Measurements from ENCODE around the gene PLA2G6. TPM values are rescaled to one million over a fixed set of nuclear protein-coding genes. Genes with fewer than 3 reads are reported as not detected.

The PLA2G6 gene
- total RNA-seq, 1 experiment from 2014 or later: 39.8 TPM

- DNase-seq: no peak
- H3K27me3 ChIP-seq (ENCODE audit: insufficient read depth, low read depth): no peaks in the 10 kb centered on the region
- ChIA-PET CTCF (interaction anchor here (0.6 kb wide), 1 partner anchor 68 kb away, joined by 3 read pairs; no protein-coding TSS in a partner anchor), POLR2A (ENCODE audit: unreplicated experiment) (interaction anchor here (1.4 kb wide), 1 partner anchor 9 kb away, joined by 3 read pairs; no protein-coding TSS in a partner anchor)
- H2AFZ ChIP-seq: no peak overlapping the region
- no peaks in the 10 kb centered on the region for H3K79me2 ChIP-seq (ENCODE audit: low read depth)
- H4K20me1 ChIP-seq (ENCODE audit: insufficient read depth): no peaks in the 10 kb centered on the region
- BruUV-seq (replicated peaks): no TSS peak
- no peak overlapping the region for H3K4me2 ChIP-seq
- TF ChIP-seq EZH2 (IDR thresholded peaks at IDR 0.05; ENCODE audit: low read depth): no peak
- TF ChIP-seq, protein P1, sequence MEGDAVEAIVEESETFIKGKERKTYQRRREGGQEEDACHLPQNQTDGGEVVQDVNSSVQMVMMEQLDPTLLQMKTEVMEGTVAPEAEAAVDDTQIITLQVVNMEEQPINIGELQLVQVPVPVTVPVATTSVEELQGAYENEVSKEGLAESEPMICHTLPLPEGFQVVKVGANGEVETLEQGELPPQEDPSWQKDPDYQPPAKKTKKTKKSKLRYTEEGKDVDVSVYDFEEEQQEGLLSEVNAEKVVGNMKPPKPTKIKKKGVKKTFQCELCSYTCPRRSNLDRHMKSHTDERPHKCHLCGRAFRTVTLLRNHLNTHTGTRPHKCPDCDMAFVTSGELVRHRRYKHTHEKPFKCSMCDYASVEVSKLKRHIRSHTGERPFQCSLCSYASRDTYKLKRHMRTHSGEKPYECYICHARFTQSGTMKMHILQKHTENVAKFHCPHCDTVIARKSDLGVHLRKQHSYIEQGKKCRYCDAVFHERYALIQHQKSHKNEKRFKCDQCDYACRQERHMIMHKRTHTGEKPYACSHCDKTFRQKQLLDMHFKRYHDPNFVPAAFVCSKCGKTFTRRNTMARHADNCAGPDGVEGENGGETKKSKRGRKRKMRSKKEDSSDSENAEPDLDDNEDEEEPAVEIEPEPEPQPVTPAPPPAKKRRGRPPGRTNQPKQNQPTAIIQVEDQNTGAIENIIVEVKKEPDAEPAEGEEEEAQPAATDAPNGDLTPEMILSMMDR (conservative IDR thresholded peaks at IDR 0.05): no peak
- H3K36me3 ChIP-seq (ENCODE audit: low read depth): no peaks in the 10 kb centered on the region
- intact Hi-C loops (cut with micrococcal nuclease; ENCODE audit: unreplicated experiment): no loop called here
- H3K4me3 ChIP-seq: no peak overlapping the region
- H3K9me2 ChIP-seq (ENCODE audit: insufficient read depth): no peaks in the 10 kb centered on the region
- peak overlapping the region; percentile 79; the same call in 1 of the 2 replicates for H3K27ac ChIP-seq
- H3K4me1 ChIP-seq (replicated peaks; ENCODE audit: insufficient read depth): peaks cover 20% of the 10 kb centered on the region
- peaks cover 29% of the 10 kb centered on the region for H3F3A ChIP-seq (ENCODE audit: insufficient read depth, low read depth)
- no peaks in the 10 kb centered on the region for H3K9me3 ChIP-seq (ENCODE audit: insufficient read depth, low read depth)
Observed at GRCh38 chr22:38136607-38137006, 45.0 kb downstream of the PLA2G6 start.

- H3K27me3 ChIP-seq (ENCODE audit: insufficient read depth, low read depth): no peaks in the 10 kb centered on the region
- no peaks in the 10 kb centered on the region for H3K79me2 ChIP-seq (ENCODE audit: low read depth)
- ChIA-PET POLR2A (ENCODE audit: unreplicated experiment) (no interaction called here), CTCF (interaction anchor here (0.6 to 1.1 kb wide), 4 partner anchors 10 to 1750 kb away, joined by 3 to 4 read pairs (median 3); no protein-coding TSS in a partner anchor)
- intact Hi-C loops (cut with micrococcal nuclease; ENCODE audit: unreplicated experiment): no loop called here
- peak overlapping the region; percentile 79 for H3K27ac ChIP-seq
- TSS peak; percentile 13 for BruUV-seq (replicated peaks)
- no peaks in the 10 kb centered on the region for H3K9me2 ChIP-seq (ENCODE audit: insufficient read depth)
- H3F3A ChIP-seq (ENCODE audit: insufficient read depth, low read depth): peaks cover 29% of the 10 kb centered on the region
- H3K9me3 ChIP-seq (ENCODE audit: insufficient read depth, low read depth): no peaks in the 10 kb centered on the region
- peaks cover 20% of the 10 kb centered on the region for H3K4me1 ChIP-seq (replicated peaks; ENCODE audit: insufficient read depth)
- no peak overlapping the region for H3K4me3 ChIP-seq
- H2AFZ ChIP-seq: no peak overlapping the region
- peak overlapping the region; percentile 49 for H3K4me2 ChIP-seq
- no peaks in the 10 kb centered on the region for H4K20me1 ChIP-seq (ENCODE audit: insufficient read depth)
- TF ChIP-seq, protein P1 (conservative IDR thresholded peaks at IDR 0.05): no peak
- TF ChIP-seq EZH2 (IDR thresholded peaks at IDR 0.05; ENCODE audit: low read depth): no peak
- DNase-seq: peak; percentile 77 to 96
- no peaks in the 10 kb centered on the region for H3K36me3 ChIP-seq (ENCODE audit: low read depth)
Observed at GRCh38 chr22:38135133-38135706, 46.4 kb downstream of the PLA2G6 start.

- intact Hi-C loops (cut with micrococcal nuclease; ENCODE audit: unreplicated experiment): no loop called here
Observed at GRCh38 chr22:38133331-38133730, 48.3 kb downstream of the PLA2G6 start.

More at GRCh38 chr22:38133331-38133730, 48.3 kb downstream of the PLA2G6 start:
- Histone ChIP-seq H3K9me3 (ENCODE audit: insufficient read depth, low read depth) (no peaks in the 10 kb centered on the region), H3K36me3 (ENCODE audit: low read depth) (no peaks in the 10 kb centered on the region), H3K4me2 (no peak overlapping the region), H3K27ac (no peak overlapping the region), H3F3A (ENCODE audit: insufficient read depth, low read depth) (peaks cover 29% of the 10 kb centered on the region), H3K27me3 (ENCODE audit: insufficient read depth, low read depth) (no peaks in the 10 kb centered on the region), H3K4me1 (replicated peaks; ENCODE audit: insufficient read depth) (peaks cover 20% of the 10 kb centered on the region), H3K9me2 (ENCODE audit: insufficient read depth) (no peaks in the 10 kb centered on the region), H4K20me1 (ENCODE audit: insufficient read depth) (no peaks in the 10 kb centered on the region), H2AFZ (no peak overlapping the region), H3K4me3 (no peak overlapping the region), H3K79me2 (ENCODE audit: low read depth) (no peaks in the 10 kb centered on the region)
- CTCF ChIA-PET: no interaction called here
- DNase-seq: no peak
- no TSS peak for BruUV-seq (replicated peaks)
- no peak for TF ChIP-seq EZH2 (IDR thresholded peaks at IDR 0.05; ENCODE audit: low read depth)
- TF ChIP-seq, protein P1 (conservative IDR thresholded peaks at IDR 0.05): no peak
- POLR2A ChIA-PET (ENCODE audit: unreplicated experiment): no interaction called here
